H9 (cell line): Measurements from ENCODE around the gene EXOC3. TPM values are rescaled to one million over a fixed set of nuclear protein-coding genes. Genes with fewer than 3 reads are reported as not detected.

Source experiments
- DNase-seq: peaks from one replicate; pipeline ENCODE4 v3.0.0-alpha.2; 2017
- H2AFZ ChIP-seq: one replicate; pipeline ENCODE4 v1.6.1; 2013; ENCODE audit warnings: mild to moderate bottlenecking, low read length, control low read depth, moderate library complexity
- H2AK5ac ChIP-seq: 2 replicates; pipeline ENCODE4 v1.6.1; 2013; ENCODE audit warnings: low read length, control low read depth, mixed read lengths; ENCODE audit not compliant: insufficient read length
- H2BK120ac ChIP-seq: one replicate; pipeline ENCODE4 v1.6.1; 2013; ENCODE audit warnings: low read depth, mild to moderate bottlenecking, low read length, control low read depth, inconsistent platforms; ENCODE audit not compliant: poor library complexity, severe bottlenecking
- H2BK12ac ChIP-seq: 2 replicates; pipeline ENCODE4 v1.6.1; 2013; ENCODE audit warnings: low read length, control low read depth, mixed read lengths, low read depth; ENCODE audit not compliant: insufficient read length
- H2BK15ac ChIP-seq: 2 replicates; pipeline ENCODE4 v1.6.1; 2013; ENCODE audit warnings: low read depth, low read length, control low read depth
- H2BK20ac ChIP-seq: one replicate; pipeline ENCODE4 v1.6.1; 2013; ENCODE audit warnings: low read depth, mild to moderate bottlenecking, low read length, control low read depth, inconsistent platforms; ENCODE audit not compliant: poor library complexity, severe bottlenecking
- H2BK5ac ChIP-seq: 2 replicates; pipeline ENCODE4 v1.6.1; 2013; ENCODE audit warnings: low read length, control low read depth, mixed read lengths; ENCODE audit not compliant: insufficient read length
- H3K14ac ChIP-seq: 2 replicates; pipeline ENCODE4 v1.6.1; 2013; ENCODE audit warnings: low read length, control low read depth; ENCODE audit not compliant: insufficient read depth
- H3K18ac ChIP-seq: 2 replicates; pipeline ENCODE4 v1.6.1; 2013; ENCODE audit warnings: low read depth, mild to moderate bottlenecking, mixed read lengths, low read length, control low read depth; ENCODE audit not compliant: insufficient read length
- H3K23ac ChIP-seq: 2 replicates; pipeline ENCODE4 v1.6.1; 2013; ENCODE audit warnings: low read length, control low read depth, mixed read lengths, low read depth; ENCODE audit not compliant: insufficient read length
- H3K23me2 ChIP-seq: 2 replicates; pipeline ENCODE4 v1.6.1; 2013; ENCODE audit warnings: low read depth, mild to moderate bottlenecking, mixed read lengths, low read length, control low read depth; ENCODE audit not compliant: insufficient read length, poor library complexity, severe bottlenecking
- H3K27ac ChIP-seq: 2 replicates; pipeline ENCODE4 v1.5.1; 2013; ENCODE audit warnings: low read length, control low read depth, mixed read lengths, low read depth; ENCODE audit not compliant: insufficient read length
- H3K27me3 ChIP-seq: 2 replicates; pipeline ENCODE4 v1.6.1; 2013; ENCODE audit warnings: low read length, control low read depth, inconsistent platforms; ENCODE audit not compliant: insufficient read depth
- H3K4ac ChIP-seq: 2 replicates; pipeline ENCODE4 v1.6.1; 2013; ENCODE audit warnings: low read depth, mild to moderate bottlenecking, control low read depth, inconsistent platforms, low read length, moderate library complexity
- H3K4me1 ChIP-seq: 2 replicates; pipeline ENCODE4 v1.6.1; 2013; ENCODE audit warnings: low read length, control low read depth, inconsistent platforms; ENCODE audit not compliant: insufficient read depth
- H3K4me2 ChIP-seq: 2 replicates; pipeline ENCODE4 v1.6.1; 2013; ENCODE audit warnings: low read length, control low read depth, mixed read lengths; ENCODE audit not compliant: insufficient read length, insufficient read depth
- H3K56ac ChIP-seq: 2 replicates; pipeline ENCODE4 v1.6.1; 2013; ENCODE audit warnings: low read depth, mild to moderate bottlenecking, mixed read lengths, low read length, control low read depth; ENCODE audit not compliant: insufficient read length
- H3K79me1 ChIP-seq: 2 replicates; pipeline ENCODE4 v1.6.1; 2013; ENCODE audit warnings: low read depth, mild to moderate bottlenecking, moderate library complexity, low read length, control low read depth, inconsistent platforms; ENCODE audit not compliant: insufficient read depth, poor library complexity, severe bottlenecking
- H3K79me2 ChIP-seq: 2 replicates; pipeline ENCODE4 v1.6.1; 2013; ENCODE audit warnings: low read length, control low read depth, inconsistent platforms; ENCODE audit not compliant: insufficient read depth
- H3K9ac ChIP-seq: 2 replicates; pipeline ENCODE4 v1.6.1; 2013; ENCODE audit warnings: low read length, control low read depth, mixed read lengths; ENCODE audit not compliant: insufficient read length; ENCODE audit errors: extremely low read depth
- H3K9me3 ChIP-seq: one replicate; pipeline ENCODE4 v1.6.1; 2013; ENCODE audit warnings: low read depth, low read length, inconsistent platforms; ENCODE audit not compliant: control insufficient read depth
- H3T11ph ChIP-seq: one replicate; pipeline ENCODE4 v1.6.1; 2013; ENCODE audit warnings: mild to moderate bottlenecking, low read length, control low read depth, inconsistent platforms
- H4K20me1 ChIP-seq: one replicate; pipeline ENCODE4 v1.6.1; 2013; ENCODE audit not compliant: control insufficient read depth, insufficient read length, insufficient read depth
- H4K5ac ChIP-seq: 2 replicates; pipeline ENCODE4 v1.6.1; 2013; ENCODE audit warnings: low read depth, mild to moderate bottlenecking, mixed read lengths, low read length, control low read depth; ENCODE audit not compliant: insufficient read length
- H4K8ac ChIP-seq: replicated peaks from 2 replicates; pipeline ENCODE4 v1.6.1; 2013; ENCODE audit warnings: low read length, control low read depth, mixed read lengths, low read depth; ENCODE audit not compliant: insufficient read length
- H4K91ac ChIP-seq: 2 replicates; pipeline ENCODE4 v1.6.1; 2013; ENCODE audit warnings: low read depth, mild to moderate bottlenecking, moderate library complexity, mixed read lengths, low read length, control low read depth; ENCODE audit not compliant: insufficient read length
- H3K27ac Mint-ChIP-seq, 3 experiments: 2 replicates in 2 of 3; 3 replicates in 1 of 3; pipeline ENCODE4 v1.8.0; 2020 to 2021; ENCODE audit warnings: mixed read lengths in 3 of 3, mild to moderate bottlenecking in 1 of 3, moderate library complexity in 1 of 3
- H3K27me3 Mint-ChIP-seq: 2 replicates; pipeline ENCODE4 v1.8.0; 2021; ENCODE audit warnings: low read depth, mild to moderate bottlenecking, moderate library complexity, mixed read lengths
- H3K36me3 Mint-ChIP-seq, 3 experiments: 2 replicates in 2 of 3; 3 replicates in 1 of 3; pipeline ENCODE4 v1.8.0; 2020 to 2021; ENCODE audit warnings: low read depth in 3 of 3, mixed read lengths in 3 of 3; ENCODE audit not compliant: insufficient read depth in 1 of 3
- H3K4me1 Mint-ChIP-seq, 2 experiments: 2 replicates each; pipeline ENCODE4 v1.8.0; 2020; ENCODE audit warnings: mixed read lengths in 2 of 2
- H3K4me3 Mint-ChIP-seq, 2 experiments: 2 replicates in 1 of 2; 3 replicates in 1 of 2; pipeline ENCODE4 v1.8.0; 2020 to 2021; ENCODE audit warnings: mild to moderate bottlenecking in 2 of 2, mixed read lengths in 2 of 2, moderate library complexity in 1 of 2
- H3K9me3 Mint-ChIP-seq, 2 experiments: 2 replicates in 1 of 2; 3 replicates in 1 of 2; pipeline ENCODE4 v1.8.0; 2020; ENCODE audit warnings: mild to moderate bottlenecking in 2 of 2, mixed read lengths in 2 of 2, moderate library complexity in 1 of 2
- WGBS: extraction: QIAGEN DNeasy Blood & Tissue Kit; methylation state at CpG from one replicate; pipeline ENCODE4 v1.1.7; 2013; ENCODE audit warnings: missing lambda C conversion rate, low lambda C conversion rate, mixed read lengths; ENCODE audit not compliant: insufficient read length; ENCODE audit errors: extremely low coverage; 5-methylcytosine and 5-hydroxymethylcytosine counted together
- total RNA-seq: library from RNA; stranded (reverse); gene quantifications from 2 replicates; pipeline ENCODE4 v1.2.1, GENCODE V29; 2021
- TF ChIP-seq, protein P1 (sequence below): fragments of 200-600 bp; sonication (generic); conservative IDR thresholded peaks from 3 replicates; pipeline ENCODE4 v1.8.0; 2021; ENCODE audit warnings: antibody characterized with exemption, mild to moderate bottlenecking

The EXOC3 gene
- total RNA-seq, 1 experiment from 2014 or later = 36.7 TPM

DNA sequence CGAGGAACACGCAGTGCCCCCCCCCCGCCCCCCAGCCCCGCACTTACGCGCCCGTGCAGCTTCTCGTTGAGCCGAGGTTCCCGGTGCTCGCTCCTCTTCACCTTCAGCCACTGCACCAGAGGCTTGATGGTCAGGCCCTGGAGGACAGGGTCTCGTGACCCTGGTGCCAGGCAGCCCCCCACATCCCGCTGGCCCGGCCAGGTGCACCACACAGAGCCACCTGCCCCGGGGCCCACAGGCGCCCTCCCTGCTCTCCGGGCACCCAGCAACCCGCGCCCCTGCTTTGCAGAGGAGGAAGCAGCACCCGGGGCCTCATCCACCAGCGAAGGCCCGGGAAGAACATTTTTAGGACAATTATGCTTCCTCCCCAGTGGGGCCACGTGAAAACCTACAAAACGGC lies 39.0 kb downstream of the EXOC3 start:
- H3K79me2 ChIP-seq = no peaks in the 10 kb centered on the region
- TF ChIP-seq, protein P1, sequence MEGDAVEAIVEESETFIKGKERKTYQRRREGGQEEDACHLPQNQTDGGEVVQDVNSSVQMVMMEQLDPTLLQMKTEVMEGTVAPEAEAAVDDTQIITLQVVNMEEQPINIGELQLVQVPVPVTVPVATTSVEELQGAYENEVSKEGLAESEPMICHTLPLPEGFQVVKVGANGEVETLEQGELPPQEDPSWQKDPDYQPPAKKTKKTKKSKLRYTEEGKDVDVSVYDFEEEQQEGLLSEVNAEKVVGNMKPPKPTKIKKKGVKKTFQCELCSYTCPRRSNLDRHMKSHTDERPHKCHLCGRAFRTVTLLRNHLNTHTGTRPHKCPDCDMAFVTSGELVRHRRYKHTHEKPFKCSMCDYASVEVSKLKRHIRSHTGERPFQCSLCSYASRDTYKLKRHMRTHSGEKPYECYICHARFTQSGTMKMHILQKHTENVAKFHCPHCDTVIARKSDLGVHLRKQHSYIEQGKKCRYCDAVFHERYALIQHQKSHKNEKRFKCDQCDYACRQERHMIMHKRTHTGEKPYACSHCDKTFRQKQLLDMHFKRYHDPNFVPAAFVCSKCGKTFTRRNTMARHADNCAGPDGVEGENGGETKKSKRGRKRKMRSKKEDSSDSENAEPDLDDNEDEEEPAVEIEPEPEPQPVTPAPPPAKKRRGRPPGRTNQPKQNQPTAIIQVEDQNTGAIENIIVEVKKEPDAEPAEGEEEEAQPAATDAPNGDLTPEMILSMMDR = no peak
- DNase-seq = no peak
- H3K79me1 ChIP-seq = no peaks in the 10 kb centered on the region
- no CpG with 5 or more reads among the region's 24 CpGs for WGBS
- no peaks in the 10 kb centered on the region for H3K27me3 ChIP-seq
- no peak overlapping the region for H2BK12ac ChIP-seq
- H3K56ac ChIP-seq = no peak overlapping the region
- no peaks in the 10 kb centered on the region for H3K36me3 Mint-ChIP-seq
- no peak overlapping the region for H4K91ac ChIP-seq
- no peak overlapping the region for H3K18ac ChIP-seq
- H2BK20ac ChIP-seq = no peak overlapping the region
- H3K4me2 ChIP-seq = no peak overlapping the region
- H3K27ac Mint-ChIP-seq = no peak overlapping the region
- H3K27me3 Mint-ChIP-seq = peaks cover 18% of the 10 kb centered on the region
- H2AK5ac ChIP-seq = no peak overlapping the region
- no peak overlapping the region for H3K14ac ChIP-seq
- no peak overlapping the region for H3T11ph ChIP-seq
- H3K4me1 Mint-ChIP-seq = no peaks in the 10 kb centered on the region; a peak in 1 of 4 replicates
- no peak overlapping the region for H2BK5ac ChIP-seq
- H3K9me3 ChIP-seq = no peaks in the 10 kb centered on the region
- no peaks in the 10 kb centered on the region for H3K23me2 ChIP-seq
- no peak overlapping the region for H4K8ac ChIP-seq
- no peak overlapping the region for H2BK15ac ChIP-seq
- no peak overlapping the region for H3K9ac ChIP-seq
- H4K5ac ChIP-seq = no peak overlapping the region
- H3K23ac ChIP-seq = no peak overlapping the region
- H4K20me1 ChIP-seq = no peaks in the 10 kb centered on the region
- no peak overlapping the region for H2AFZ ChIP-seq
- H3K4ac ChIP-seq = no peak overlapping the region
- no peaks in the 10 kb centered on the region for H3K9me3 Mint-ChIP-seq
- H3K4me3 Mint-ChIP-seq = no peak overlapping the region
- no peaks in the 10 kb centered on the region for H3K4me1 ChIP-seq
- H2BK120ac ChIP-seq = no peak overlapping the region
- H3K27ac ChIP-seq = no peak overlapping the region
